ENCODE measurements around the gene MFNG. TPM values are rescaled to one million over a fixed set of nuclear protein-coding genes. Genes with fewer than 3 reads are reported as not detected.

MFNG gene
- total RNA-seq, 2 donors from 2014 or later: 9.9 to 19.5 TPM

GRCh38 chr22:37462436-37462835 is 23.7 kb downstream of the MFNG start:
- TF ChIP-seq, protein P1, sequence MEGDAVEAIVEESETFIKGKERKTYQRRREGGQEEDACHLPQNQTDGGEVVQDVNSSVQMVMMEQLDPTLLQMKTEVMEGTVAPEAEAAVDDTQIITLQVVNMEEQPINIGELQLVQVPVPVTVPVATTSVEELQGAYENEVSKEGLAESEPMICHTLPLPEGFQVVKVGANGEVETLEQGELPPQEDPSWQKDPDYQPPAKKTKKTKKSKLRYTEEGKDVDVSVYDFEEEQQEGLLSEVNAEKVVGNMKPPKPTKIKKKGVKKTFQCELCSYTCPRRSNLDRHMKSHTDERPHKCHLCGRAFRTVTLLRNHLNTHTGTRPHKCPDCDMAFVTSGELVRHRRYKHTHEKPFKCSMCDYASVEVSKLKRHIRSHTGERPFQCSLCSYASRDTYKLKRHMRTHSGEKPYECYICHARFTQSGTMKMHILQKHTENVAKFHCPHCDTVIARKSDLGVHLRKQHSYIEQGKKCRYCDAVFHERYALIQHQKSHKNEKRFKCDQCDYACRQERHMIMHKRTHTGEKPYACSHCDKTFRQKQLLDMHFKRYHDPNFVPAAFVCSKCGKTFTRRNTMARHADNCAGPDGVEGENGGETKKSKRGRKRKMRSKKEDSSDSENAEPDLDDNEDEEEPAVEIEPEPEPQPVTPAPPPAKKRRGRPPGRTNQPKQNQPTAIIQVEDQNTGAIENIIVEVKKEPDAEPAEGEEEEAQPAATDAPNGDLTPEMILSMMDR (IDR thresholded peaks at IDR 0.05): no peak
- Histone ChIP-seq H3K4me1 (no peaks in the 10 kb centered on the region), H3K27me3 (no peaks in the 10 kb centered on the region), H3K36me3 (no peaks in the 10 kb centered on the region), H3K9me3 (no peaks in the 10 kb centered on the region), H3K27ac (no peak overlapping the region), H3K4me3 (no peak overlapping the region)
- no peak for DNase-seq (ENCODE audit: low spot score)

DNA sequence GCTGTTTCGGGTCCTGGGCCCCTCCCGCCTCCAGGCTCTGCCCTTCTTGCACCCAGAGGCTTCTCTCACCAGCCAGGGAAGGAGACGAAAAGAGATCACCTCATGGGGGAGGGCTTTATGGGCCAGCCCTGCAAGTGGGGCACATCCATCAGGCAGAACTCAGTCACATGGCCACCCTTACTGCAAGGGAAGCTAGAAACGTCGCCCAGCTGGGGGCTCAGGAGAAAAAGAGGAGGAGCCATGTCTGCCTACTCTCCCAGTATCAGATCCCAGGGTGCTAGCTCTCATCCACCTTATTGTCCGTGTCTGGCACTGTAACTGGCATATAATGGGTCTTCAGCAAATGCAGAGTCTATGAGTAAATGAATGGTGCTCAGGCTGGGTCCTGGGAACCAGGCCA is 24.2 kb downstream of the MFNG start:
- Histone ChIP-seq H3K27me3 (no peaks in the 10 kb centered on the region), H3K27ac (no peak overlapping the region), H3K36me3 (no peaks in the 10 kb centered on the region), H3K9me3 (no peaks in the 10 kb centered on the region), H3K4me1 (no peaks in the 10 kb centered on the region), H3K4me3 (no peak overlapping the region)
- DNase-seq (ENCODE audit: low spot score): no peak
- TF ChIP-seq, protein P1 (IDR thresholded peaks at IDR 0.05): no peak

- TF ChIP-seq, protein P1 (IDR thresholded peaks at IDR 0.05): no peak
- no peaks in the 10 kb centered on the region for H3K36me3 ChIP-seq
- no peaks in the 10 kb centered on the region for H3K27me3 ChIP-seq
Measured at GRCh38 chr22:37460684-37461083, 25.5 kb downstream of the MFNG start.

GRCh38 chr22:37459206-37459605 is 27.0 kb downstream of the MFNG start:
- Histone ChIP-seq H3K27ac (no peak overlapping the region), H3K9me3 (no peaks in the 10 kb centered on the region), H3K27me3 (no peaks in the 10 kb centered on the region), H3K4me1 (no peaks in the 10 kb centered on the region), H3K36me3 (no peaks in the 10 kb centered on the region), H3K4me3 (no peak overlapping the region)
- DNase-seq (ENCODE audit: low spot score): no peak
- TF ChIP-seq, protein P1 (IDR thresholded peaks at IDR 0.05): no peak

More at GRCh38 chr22:37460684-37461083, 25.5 kb downstream of the MFNG start:
- no peak overlapping the region for H3K4me3 ChIP-seq
- no peaks in the 10 kb centered on the region for H3K4me1 ChIP-seq
- no peak overlapping the region for H3K27ac ChIP-seq
- no peak for DNase-seq (ENCODE audit: low spot score)
- H3K9me3 ChIP-seq: no peaks in the 10 kb centered on the region

DNA sequence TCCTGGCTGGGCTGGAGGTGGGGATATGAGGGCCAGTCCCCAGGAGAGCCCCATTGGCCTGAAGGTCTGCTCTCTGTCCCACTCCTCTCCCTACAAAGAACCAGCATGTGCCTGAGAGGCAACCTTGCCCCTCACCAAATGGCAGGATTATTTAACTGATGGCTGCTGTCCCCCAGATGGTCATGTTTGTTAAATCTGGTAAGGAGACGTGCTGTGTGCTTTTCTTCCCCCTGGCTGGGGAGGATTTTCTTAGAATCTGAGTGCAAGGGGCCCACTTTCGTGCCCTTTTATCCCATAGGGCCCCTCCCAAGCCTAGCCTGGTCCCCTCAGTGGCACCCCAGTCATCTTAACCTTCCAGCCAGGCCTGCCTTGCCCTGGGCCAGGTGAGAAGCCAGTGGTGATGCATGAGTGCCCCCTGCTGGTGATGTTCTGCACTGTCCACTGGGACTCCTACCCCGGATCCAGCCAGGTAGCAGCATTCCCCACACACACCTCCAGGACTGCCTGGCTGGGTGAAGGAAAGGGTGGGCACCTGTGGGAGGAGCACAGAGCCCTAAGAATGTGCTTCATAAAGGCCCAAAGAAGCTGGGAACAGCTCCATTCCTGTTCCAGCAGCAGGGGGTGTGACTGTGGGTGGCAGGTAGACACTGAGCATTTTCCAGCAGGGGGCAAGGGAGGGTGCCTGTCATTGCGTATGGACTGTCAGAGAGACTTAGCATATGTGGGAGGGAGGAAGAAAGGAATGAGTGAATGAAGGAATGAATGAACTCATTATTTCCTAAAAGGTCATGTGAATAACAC is 28.9 kb downstream of the MFNG start:
- DNase-seq (ENCODE audit: low spot score): peak; percentile 68
- Histone ChIP-seq H3K27ac (no peak overlapping the region), H3K4me1 (no peaks in the 10 kb centered on the region), H3K36me3 (no peaks in the 10 kb centered on the region), H3K9me3 (no peaks in the 10 kb centered on the region), H3K27me3 (no peaks in the 10 kb centered on the region), H3K4me3 (no peak overlapping the region)
- TF ChIP-seq, protein P1 (IDR thresholded peaks at IDR 0.05): peak; percentile 45 to 86

- H3K27ac ChIP-seq: no peak overlapping the region
- H3K27me3 ChIP-seq: no peaks in the 10 kb centered on the region
- no peaks in the 10 kb centered on the region for H3K36me3 ChIP-seq
- DNase-seq (ENCODE audit: low spot score): no peak
- H3K4me3 ChIP-seq: no peak overlapping the region
- TF ChIP-seq, protein P1 (IDR thresholded peaks at IDR 0.05): no peak
- H3K4me1 ChIP-seq: no peaks in the 10 kb centered on the region
- peaks cover 0 to 3% of the 10 kb centered on the region in 2 donors for H3K9me3 ChIP-seq
Measured at GRCh38 chr22:37456346-37456745, 29.8 kb downstream of the MFNG start.
